A549 treated with AZD2906 at 1 μM for 4 hours (cell line): ENCODE measurements around the gene ZSCAN23. TPM values are rescaled to one million over a fixed set of nuclear protein-coding genes. Genes with fewer than 3 reads are reported as not detected.

Source experiments
- total RNA-seq: library from RNA; stranded (reverse); fragments of 200-300 nt; extraction: Qiagen RNA extraction; gene quantifications from 5 replicates; pipeline ENCODE4 v1.2.3, GENCODE V29; 2022

Gene ZSCAN23
- not detected in 5 replicates for total RNA-seq

DNA sequence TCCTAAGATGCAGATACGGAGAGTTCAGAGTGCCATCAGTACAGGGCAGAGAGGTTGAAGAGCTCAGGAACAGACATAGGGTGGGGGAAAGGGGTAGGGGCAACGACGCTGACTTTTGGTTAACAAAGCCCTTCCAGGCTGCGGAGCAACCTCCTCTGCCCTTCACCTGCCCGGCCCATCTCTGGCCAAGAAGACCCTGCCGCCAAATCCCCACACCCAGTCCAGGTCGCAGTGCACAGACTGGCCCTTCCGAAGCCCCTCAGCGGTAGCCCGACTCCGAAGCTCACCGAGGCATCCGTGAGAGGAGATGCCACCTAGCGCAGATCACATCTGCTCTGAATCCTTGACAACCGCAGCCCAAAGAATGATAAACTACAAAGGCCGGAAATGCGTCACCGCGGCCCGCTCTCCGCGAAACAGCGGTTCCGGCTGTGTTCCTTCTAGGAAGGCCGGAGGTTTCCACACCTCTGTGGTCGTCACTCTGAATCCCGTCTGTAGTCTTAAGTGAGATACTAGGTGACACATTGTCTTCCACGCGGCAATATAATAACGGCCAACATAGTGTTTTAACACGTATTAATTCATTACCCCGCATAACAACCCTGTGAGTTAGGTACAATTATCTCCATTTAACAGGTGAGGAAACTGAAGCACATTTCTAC lies at the start of gene ZSCAN23:
ZSCAN23 (minus strand) TSS at position 380 of the 662 bp plus-strand sequence. CDS start 7,225 bp downstream, outside the sequence.

DNA sequence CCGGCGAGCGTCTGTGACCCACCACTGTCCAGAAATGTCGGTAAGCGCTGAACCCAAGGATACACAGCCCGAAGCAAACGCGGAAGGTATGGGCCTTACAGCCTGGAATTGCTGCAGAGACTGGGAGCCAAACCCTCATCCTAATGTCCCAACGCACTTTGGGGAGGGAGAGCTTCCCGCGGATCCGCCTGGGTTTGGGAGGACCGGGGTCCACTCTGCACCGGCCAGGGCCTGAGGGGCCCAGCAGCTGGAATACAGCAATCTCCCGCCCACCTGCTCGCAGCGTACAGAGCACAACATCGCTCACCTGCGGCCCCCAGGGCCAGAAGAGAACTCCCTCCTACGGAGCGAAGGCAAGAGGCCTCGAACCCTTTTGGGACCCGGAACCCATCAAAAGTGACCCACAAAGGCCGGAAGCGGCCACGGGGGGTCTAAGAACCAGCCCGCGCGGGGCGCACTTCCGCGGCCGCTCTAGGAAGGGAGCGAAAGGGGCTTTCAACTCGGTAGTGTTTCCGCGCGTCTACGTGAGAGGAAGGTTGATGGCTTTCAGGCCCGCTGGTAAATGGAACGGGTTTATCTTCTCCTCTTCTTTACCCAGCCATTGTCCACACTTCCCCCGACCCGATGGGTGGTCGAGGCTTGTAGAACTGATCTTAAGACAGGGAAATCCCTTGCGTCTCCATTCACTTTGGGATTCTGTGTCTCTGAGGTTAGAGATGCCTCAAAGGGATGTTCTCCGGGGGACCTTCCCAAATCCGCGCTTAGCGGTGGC lies 43.8 kb downstream of the ZSCAN23 start, which contains the start of gene ZSCAN12:
ZSCAN12 (minus strand) TSS at position 398 of the 772 bp plus-strand sequence. CDS start 1,342 bp downstream, outside the sequence.

Other genes starting within 250 kb of the ZSCAN23 start
- gene ZSCAN9, start 218.2 kb downstream of the ZSCAN23 start, total RNA-seq: 6.1 to 8.0 TPM (median 6.8 TPM) in 5 replicates
- gene ZKSCAN4, start 191.2 kb downstream of the ZSCAN23 start, total RNA-seq: 2.6 to 2.7 TPM (median 2.7 TPM) in 5 replicates
- gene NKAPL, start 184.2 kb downstream of the ZSCAN23 start, total RNA-seq: not detected in 5 replicates
- 3.6 to 5.4 TPM (median 4.2 TPM) in 5 replicates for gene ZSCAN26, start 176.3 kb downstream of the ZSCAN23 start, total RNA-seq
- gene PGBD1, start 161.9 kb downstream of the ZSCAN23 start, total RNA-seq: 4.1 to 5.4 TPM (median 4.7 TPM) in 5 replicates
- gene ZSCAN31, start 107.3 kb downstream of the ZSCAN23 start, total RNA-seq: 1.5 to 2.2 TPM (median 1.8 TPM) in 5 replicates
- 1.4 to 1.9 TPM (median 1.7 TPM) in 5 replicates for gene ZKSCAN3, start 93.5 kb downstream of the ZSCAN23 start, total RNA-seq
- gene ZSCAN12, start 43.7 kb downstream of the ZSCAN23 start, total RNA-seq: 1.3 to 1.9 TPM (median 1.6 TPM) in 5 replicates
- not detected in 5 replicates for gene GPX6, start 72.3 kb upstream of the ZSCAN23 start, total RNA-seq
- not detected in 5 replicates for gene GPX5, start 82.4 kb upstream of the ZSCAN23 start, total RNA-seq